ENCODE results near the gene SWAP70.

GRCh38 chr11:9639099-9639498 is 24.8 kb upstream of the SWAP70 start:
- no peak for TF ChIP-seq EGR1 (conservative IDR thresholded peaks at IDR 0.05)
- no peak for TF ChIP-seq CTCF (IDR thresholded peaks at IDR 0.05 in 2 of 3, conservative IDR thresholded peaks at IDR 0.05 in 1 of 3; ENCODE audit: insufficient read depth in 2 of 3, low read depth in 1 of 3, low read length in 3 of 3)
- TF ChIP-seq SP2 (IDR thresholded peaks at IDR 0.05; ENCODE audit: extremely low read depth, low read depth, low read length, poor library complexity, severe bottlenecking): no peak
- TF ChIP-seq TCF7L2 (IDR thresholded peaks at IDR 0.05; ENCODE audit: low read depth, low read length): no peak
- TF ChIP-seq, protein P1, sequence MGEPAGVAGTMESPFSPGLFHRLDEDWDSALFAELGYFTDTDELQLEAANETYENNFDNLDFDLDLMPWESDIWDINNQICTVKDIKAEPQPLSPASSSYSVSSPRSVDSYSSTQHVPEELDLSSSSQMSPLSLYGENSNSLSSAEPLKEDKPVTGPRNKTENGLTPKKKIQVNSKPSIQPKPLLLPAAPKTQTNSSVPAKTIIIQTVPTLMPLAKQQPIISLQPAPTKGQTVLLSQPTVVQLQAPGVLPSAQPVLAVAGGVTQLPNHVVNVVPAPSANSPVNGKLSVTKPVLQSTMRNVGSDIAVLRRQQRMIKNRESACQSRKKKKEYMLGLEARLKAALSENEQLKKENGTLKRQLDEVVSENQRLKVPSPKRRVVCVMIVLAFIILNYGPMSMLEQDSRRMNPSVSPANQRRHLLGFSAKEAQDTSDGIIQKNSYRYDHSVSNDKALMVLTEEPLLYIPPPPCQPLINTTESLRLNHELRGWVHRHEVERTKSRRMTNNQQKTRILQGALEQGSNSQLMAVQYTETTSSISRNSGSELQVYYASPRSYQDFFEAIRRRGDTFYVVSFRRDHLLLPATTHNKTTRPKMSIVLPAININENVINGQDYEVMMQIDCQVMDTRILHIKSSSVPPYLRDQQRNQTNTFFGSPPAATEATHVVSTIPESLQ (CRISPR knock-in tag; IDR thresholded peaks at IDR 0.05): no peak

All from K562 (cell line).